Mesodermal cell (in vitro differentiated cells): ENCODE results near the gene THAP6.

ENCODE experiments used
- H3K27ac ChIP-seq: 2 replicates; pipeline ENCODE4 v1.7.0; 2013; ENCODE audit warnings: mild to moderate bottlenecking, low read depth, low read length, moderate library complexity; ENCODE audit not compliant: severe bottlenecking
- H3K36me3 ChIP-seq: 2 replicates; pipeline ENCODE4 v1.7.1; 2013; ENCODE audit warnings: mild to moderate bottlenecking, low read length, moderate library complexity; ENCODE audit not compliant: control insufficient read depth, insufficient read depth
- H3K4me1 ChIP-seq: one replicate; pipeline ENCODE4 v1.7.1; 2013; ENCODE audit warnings: mild to moderate bottlenecking, low read length; ENCODE audit not compliant: insufficient read depth, control insufficient read depth, poor library complexity, severe bottlenecking
- H3K4me3 ChIP-seq: 2 replicates; pipeline ENCODE4 v1.7.0; 2013; ENCODE audit warnings: low read length, control low read depth, mild to moderate bottlenecking; ENCODE audit not compliant: insufficient read depth, poor library complexity, severe bottlenecking; ENCODE audit errors: extremely low read depth
- H3K9me3 ChIP-seq: 2 replicates; pipeline ENCODE4 v1.7.1; 2013; ENCODE audit warnings: mild to moderate bottlenecking, low read length, moderate library complexity; ENCODE audit not compliant: control insufficient read depth
- WGBS, 2 experiments: methylation state at CpG; one replicate each; pipeline ENCODE4 v1.1.5; 2013; ENCODE audit warnings: missing lambda C conversion rate in 2 of 2; ENCODE audit not compliant: insufficient coverage in 2 of 2; 5-methylcytosine and 5-hydroxymethylcytosine counted together

THAP6 gene

GRCh38 chr4:75545526-75545925 lies 31.3 kb downstream of the THAP6 start:
- Histone ChIP-seq H3K36me3 (peaks cover 13% of the 10 kb centered on the region), H3K27ac (no peak overlapping the region), H3K4me3 (no peak overlapping the region), H3K9me3 (no peaks in the 10 kb centered on the region), H3K4me1 (no peaks in the 10 kb centered on the region)
- WGBS, 2 experiments: 93 to 98% methylated on average over 4 to 5 of the region's 5 CpGs

DNA sequence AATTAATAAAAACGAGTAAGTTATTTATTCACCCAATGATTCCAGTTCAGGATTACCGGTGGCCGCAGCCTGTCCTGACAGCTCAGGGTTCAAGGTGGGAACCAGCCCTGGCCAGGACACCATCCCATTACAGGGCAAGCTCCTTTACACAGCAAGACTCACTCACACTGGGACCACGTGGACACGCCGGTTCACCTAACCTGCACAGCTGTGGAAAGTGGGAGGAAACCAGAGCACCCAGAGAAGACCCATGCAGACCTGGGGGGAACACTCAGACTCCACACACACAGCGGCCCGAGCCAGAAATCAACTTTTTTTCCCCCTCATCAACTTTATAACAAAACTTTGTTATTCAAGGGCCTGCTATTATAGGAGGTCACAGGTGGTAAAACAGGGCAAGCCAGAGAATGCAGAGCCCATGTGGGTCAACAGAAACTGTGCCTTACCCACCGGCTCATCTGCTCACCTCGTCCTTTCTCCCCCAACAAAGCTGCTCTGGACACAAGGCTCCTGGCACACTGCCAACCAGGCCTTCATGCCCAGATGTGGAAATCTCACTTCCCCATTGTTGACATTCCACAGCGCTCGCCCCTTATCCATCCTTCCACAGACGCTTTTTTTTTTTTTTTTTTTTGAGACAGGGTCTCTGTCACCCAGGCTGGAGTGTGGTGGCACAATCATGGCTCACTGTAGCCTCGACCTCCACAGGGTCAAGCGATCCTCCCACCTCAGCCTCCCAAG lies 33.5 kb downstream of the THAP6 start:
- no peak overlapping the region for H3K27ac ChIP-seq
- no peaks in the 10 kb centered on the region for H3K4me1 ChIP-seq
- 90 to 94% methylated on average over 6 to 8 of the region's 15 CpGs for WGBS, 2 experiments
- H3K36me3 ChIP-seq: peaks cover 9% of the 10 kb centered on the region
- H3K4me3 ChIP-seq: no peak overlapping the region
- H3K9me3 ChIP-seq: no peaks in the 10 kb centered on the region

GRCh38 chr4:75549019-75549418 lies 34.7 kb downstream of the THAP6 start:
- Histone ChIP-seq H3K36me3 (peaks cover 8% of the 10 kb centered on the region), H3K27ac (no peak overlapping the region), H3K4me3 (no peak overlapping the region), H3K4me1 (no peaks in the 10 kb centered on the region), H3K9me3 (no peaks in the 10 kb centered on the region)
- 91 to 96% methylated on average over 1 to 2 of the region's 2 CpGs for WGBS, 2 experiments

DNA sequence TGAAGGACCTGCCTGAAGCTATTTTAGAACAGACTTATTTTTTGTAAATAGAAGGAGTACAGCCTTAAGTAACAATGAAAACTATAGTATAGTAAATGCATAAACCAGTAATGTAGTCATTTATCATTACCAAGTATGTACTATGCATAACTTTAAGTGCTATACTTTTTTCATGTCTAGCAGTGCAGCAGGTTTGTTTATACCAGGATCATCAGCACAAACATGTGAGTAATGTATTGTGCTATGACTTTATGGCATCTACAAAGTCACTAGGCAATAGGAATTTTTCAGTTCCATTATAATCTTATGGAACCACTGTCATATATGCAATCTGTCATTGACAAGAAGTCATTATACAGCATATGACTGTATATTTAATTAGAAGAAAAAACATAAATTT lies 38.2 kb downstream of the THAP6 start:
- Histone ChIP-seq H3K9me3 (no peaks in the 10 kb centered on the region), H3K4me1 (peaks cover 15% of the 10 kb centered on the region), H3K27ac (no peak overlapping the region), H3K36me3 (no peaks in the 10 kb centered on the region), H3K4me3 (no peak overlapping the region)

DNA sequence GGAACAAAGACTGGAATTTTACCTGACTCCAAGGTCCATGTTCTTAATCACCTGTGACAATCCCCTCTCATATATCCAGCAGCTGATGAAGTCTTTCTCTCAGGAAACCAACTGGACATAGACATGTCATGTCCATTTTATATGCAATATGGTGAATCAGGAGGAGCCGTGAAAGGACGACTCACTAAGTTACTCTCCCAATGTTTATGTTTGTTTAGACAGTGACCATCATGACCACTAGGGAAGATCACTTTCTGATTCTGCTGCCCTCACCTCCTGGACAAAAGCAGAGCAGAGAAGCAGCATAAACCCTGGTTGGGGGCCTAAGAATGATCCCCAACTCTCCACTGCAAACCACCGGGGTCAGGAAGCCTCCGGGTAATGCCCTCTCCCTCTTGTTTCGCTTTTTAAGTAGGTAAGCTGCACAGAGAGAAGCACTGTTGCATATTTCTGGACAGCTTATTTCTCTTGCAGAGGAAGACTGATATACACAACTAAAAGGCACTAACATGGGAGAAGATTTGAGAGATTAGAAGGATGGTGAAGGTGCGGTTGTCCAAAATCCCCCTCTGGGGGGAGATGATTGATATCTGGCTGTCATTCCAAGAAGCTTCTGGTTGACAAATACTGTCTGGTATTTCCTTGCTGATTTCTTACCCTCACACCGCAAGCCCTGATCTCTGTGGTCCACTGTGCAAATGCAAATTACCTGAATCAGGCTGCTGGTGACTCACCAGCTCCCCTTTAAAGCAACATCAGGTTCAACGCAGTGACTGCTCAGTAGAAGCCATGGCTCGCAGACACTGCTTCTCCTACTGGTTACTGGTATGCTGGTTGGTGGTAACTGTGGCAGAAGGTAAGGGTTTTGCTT lies 41.3 kb downstream of the THAP6 start, which contains the start of gene ODAPH:
Gene ODAPH, plus strand, starts transcription at position 773 of the 871 bp plus-strand sequence. Its CDS starts 17 bp downstream, at position 790.
- no peak within 1 kb of the TSS for H3K4me3 ChIP-seq

DNA sequence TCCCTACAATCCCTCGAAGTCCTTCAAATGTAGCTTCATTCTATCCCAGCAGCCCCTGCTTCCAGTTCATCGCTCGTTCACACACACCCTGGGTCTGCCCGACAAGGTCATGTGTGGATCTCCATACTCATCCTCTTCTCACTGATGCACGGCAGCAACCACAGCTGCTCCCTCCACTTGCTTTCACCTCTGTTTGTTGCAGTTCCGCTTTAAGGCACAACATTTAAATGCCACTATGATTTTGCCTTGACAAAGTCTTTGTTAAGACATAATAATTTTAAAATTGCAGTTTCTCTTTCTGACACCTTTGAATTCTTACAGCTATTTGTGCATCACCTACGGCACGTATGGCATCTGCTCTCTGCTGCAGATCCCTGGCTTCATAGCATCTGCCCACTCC lies 43.4 kb downstream of the THAP6 start:
- WGBS, 2 experiments: 73 to 79% methylated on average over 6 to 7 of the region's 8 CpGs
- no peak overlapping the region for H3K27ac ChIP-seq
- H3K36me3 ChIP-seq: no peaks in the 10 kb centered on the region
- H3K4me3 ChIP-seq: no peak overlapping the region
- peaks cover 20% of the 10 kb centered on the region for H3K4me1 ChIP-seq
- no peaks in the 10 kb centered on the region for H3K9me3 ChIP-seq

More for the DNA sequence above, 41.3 kb downstream of the THAP6 start, which contains the start of gene ODAPH:
- Histone ChIP-seq H3K9me3 (no peaks in the 10 kb centered on the region), H3K36me3 (no peaks in the 10 kb centered on the region), H3K27ac (peak within 1 kb of the TSS; percentile 58), H3K4me1 (peaks cover 15% of the 10 kb centered on the region)
- 53 to 74% methylated on average over 3 to 6 of the region's 9 CpGs for WGBS, 2 experiments

GRCh38 chr4:75561789-75562188 lies 47.5 kb downstream of the THAP6 start:
- Histone ChIP-seq H3K9me3 (no peaks in the 10 kb centered on the region), H3K36me3 (no peaks in the 10 kb centered on the region), H3K4me3 (no peak overlapping the region), H3K4me1 (peaks cover 7% of the 10 kb centered on the region), H3K27ac (no peak overlapping the region)
- 75 to 80% methylated on average over 5 to 7 of the region's 8 CpGs for WGBS, 2 experiments

GRCh38 chr4:75564023-75564422 lies 49.8 kb downstream of the THAP6 start:
- peaks cover 5% of the 10 kb centered on the region for H3K4me1 ChIP-seq
- WGBS, 2 experiments: 78 to 81% methylated on average over 7 to 11 of the region's 11 CpGs

DNA sequence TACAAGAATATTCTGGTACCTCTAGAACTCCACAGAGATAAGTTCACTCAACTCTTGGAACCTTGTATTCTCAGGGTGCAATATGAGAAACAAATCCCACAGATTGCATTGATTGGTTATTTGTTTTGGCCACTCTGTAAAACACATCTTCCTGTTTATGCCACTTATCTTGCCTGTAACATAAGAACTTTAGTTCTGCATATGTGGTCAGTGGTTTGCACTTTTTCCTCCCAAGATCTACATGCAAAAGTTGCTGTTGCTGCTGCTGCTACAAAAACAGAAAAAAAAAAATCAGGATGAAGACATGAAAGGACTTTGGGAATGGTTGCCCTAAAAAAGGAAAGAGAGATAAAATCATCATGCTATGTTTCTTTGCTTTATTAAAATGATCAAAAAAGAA lies 51.2 kb downstream of the THAP6 start:
- H3K36me3 ChIP-seq: no peaks in the 10 kb centered on the region
- H3K27ac ChIP-seq: no peak overlapping the region
- H3K4me1 ChIP-seq: peaks cover 5% of the 10 kb centered on the region
- no peaks in the 10 kb centered on the region for H3K9me3 ChIP-seq
- no peak overlapping the region for H3K4me3 ChIP-seq

More at GRCh38 chr4:75564023-75564422, 49.8 kb downstream of the THAP6 start:
- H3K27ac ChIP-seq: no peak overlapping the region
- no peaks in the 10 kb centered on the region for H3K9me3 ChIP-seq
- H3K4me3 ChIP-seq: no peak overlapping the region
- no peaks in the 10 kb centered on the region for H3K36me3 ChIP-seq

DNA sequence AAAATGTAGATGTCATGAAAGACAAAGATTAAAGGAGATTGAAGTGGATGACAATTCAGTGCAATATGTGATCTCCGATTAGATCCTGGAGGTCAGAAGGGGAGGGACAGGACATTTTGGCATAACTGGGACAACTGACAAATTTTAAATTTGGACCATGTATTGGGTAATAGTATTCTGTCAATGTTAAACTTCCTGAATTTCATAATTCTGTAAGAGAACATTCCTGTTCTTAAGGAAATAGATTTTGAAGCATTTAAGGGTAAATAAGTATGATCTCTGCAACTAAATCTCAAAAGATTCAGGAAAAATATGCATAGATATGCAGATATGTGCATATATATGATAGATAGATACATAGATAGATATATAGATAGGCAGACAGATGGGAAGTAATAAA lies 52.6 kb downstream of the THAP6 start:
- Histone ChIP-seq H3K36me3 (no peaks in the 10 kb centered on the region), H3K9me3 (no peaks in the 10 kb centered on the region), H3K4me3 (no peak overlapping the region), H3K27ac (no peak overlapping the region), H3K4me1 (peaks cover 1% of the 10 kb centered on the region)
- 89 to 91% methylated on average over 1 of the region's 1 CpG for WGBS, 2 experiments

GRCh38 chr4:75567725-75568124 lies 53.5 kb downstream of the THAP6 start:
- H3K4me1 ChIP-seq: no peaks in the 10 kb centered on the region
- no peaks in the 10 kb centered on the region for H3K36me3 ChIP-seq
- H3K4me3 ChIP-seq: no peak overlapping the region
- 80 to 92% methylated on average over 1 to 2 of the region's 2 CpGs for WGBS, 2 experiments
- no peaks in the 10 kb centered on the region for H3K9me3 ChIP-seq
- H3K27ac ChIP-seq: no peak overlapping the region
